Testis (tissue), 2 donors: ENCODE data around the gene TLR1.

Source experiments
- CTCF ChIP-seq, 3 experiments: fragments of 450-650 bp in 2 of 3; fragments of 200-600 bp in 1 of 3; sonication (generic) in 1 of 3; IDR thresholded peaks; one replicate each; pipeline ENCODE4 v1.5.1; 2016 to 2019; ENCODE audit warnings: antibody characterized with exemption in 3 of 3, mild to moderate bottlenecking in 2 of 3, moderate library complexity in 1 of 3
- POLR2A ChIP-seq: fragments of 450-650 bp; IDR thresholded peaks from one replicate; pipeline ENCODE4 v1.6.1; 2017; ENCODE audit warnings: antibody characterized with exemption, mild to moderate bottlenecking, moderate library complexity

- TF ChIP-seq CTCF (IDR thresholded peaks at IDR 0.05) (no peak), POLR2A (no peak)
These were observed 30.0 kb upstream of the TLR1 start for GRCh38 chr4:38834570-38834969.
